ENCODE results near the gene DOCK4.
A peak's percentile ranks its signal among the peaks of the same experiment; 100 is the strongest.

The DOCK4 gene

GRCh38 chr7:111760043-111760442 lies 446.2 kb downstream of the DOCK4 start:
- ATAC-seq (replicated peaks) (no peak), DNase-seq (no peak)
- H3K4me3 Mint-ChIP-seq, result no peak overlapping the region
- H3K9me3 Mint-ChIP-seq, result no peaks in the 10 kb centered on the region
- H3K27ac Mint-ChIP-seq, result no peak overlapping the region
- H3K4me1 Mint-ChIP-seq (ENCODE audit: low read depth in 2 of 2), result no peaks in the 10 kb centered on the region
- no peaks in the 10 kb centered on the region for H3K36me3 Mint-ChIP-seq (ENCODE audit: insufficient read depth)
- peaks cover 7 to 19% of the 10 kb centered on the region in 2 donors for H3K27me3 Mint-ChIP-seq

GRCh38 chr7:111758332-111758731 lies 447.9 kb downstream of the DOCK4 start:
- Mint-ChIP-seq H3K4me3 (no peak overlapping the region), H3K4me1 (ENCODE audit: low read depth in 2 of 2) (no peaks in the 10 kb centered on the region), H3K27me3 (peaks cover 14 to 19% of the 10 kb centered on the region in 2 donors), H3K36me3 (ENCODE audit: insufficient read depth) (no peaks in the 10 kb centered on the region), H3K27ac (no peak overlapping the region), H3K9me3 (no peaks in the 10 kb centered on the region)
- no peak for DNase-seq
- ATAC-seq (replicated peaks), result no peak

DNA sequence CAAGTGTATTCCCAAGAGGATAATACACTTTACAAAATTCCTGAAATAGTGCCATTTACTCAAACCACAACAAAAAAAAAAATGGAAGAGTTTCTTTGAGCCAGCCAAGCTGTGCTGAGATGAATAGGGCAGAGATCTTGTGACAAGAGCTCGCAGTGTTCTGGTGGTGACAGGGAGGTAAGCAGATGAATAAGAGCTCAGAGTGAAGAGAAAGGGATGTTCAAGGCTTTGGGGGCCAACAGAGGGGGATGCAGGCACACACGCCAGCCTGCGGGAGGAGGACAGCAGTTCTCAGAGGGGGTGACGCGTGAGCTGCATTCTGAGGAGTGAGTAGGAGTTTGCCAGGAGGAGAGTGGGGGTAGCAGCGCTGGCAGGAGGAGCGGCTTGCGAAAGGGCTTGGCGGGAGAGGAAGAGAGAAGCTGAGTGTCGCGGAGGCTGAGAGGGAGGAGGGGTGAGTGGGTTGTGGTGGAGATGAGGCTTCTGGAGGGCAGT lies 449.5 kb downstream of the DOCK4 start:
- no peak overlapping the region for H3K4me3 Mint-ChIP-seq
- no peak overlapping the region for H3K27ac Mint-ChIP-seq
- no peaks in the 10 kb centered on the region for H3K36me3 Mint-ChIP-seq (ENCODE audit: insufficient read depth)
- peaks cover 14 to 19% of the 10 kb centered on the region in 2 donors for H3K27me3 Mint-ChIP-seq
- H3K9me3 Mint-ChIP-seq, result no peaks in the 10 kb centered on the region
- ATAC-seq (replicated peaks), result no peak
- DNase-seq, result no peak
- H3K4me1 Mint-ChIP-seq (ENCODE audit: low read depth in 2 of 2), result no peaks in the 10 kb centered on the region

DNA sequence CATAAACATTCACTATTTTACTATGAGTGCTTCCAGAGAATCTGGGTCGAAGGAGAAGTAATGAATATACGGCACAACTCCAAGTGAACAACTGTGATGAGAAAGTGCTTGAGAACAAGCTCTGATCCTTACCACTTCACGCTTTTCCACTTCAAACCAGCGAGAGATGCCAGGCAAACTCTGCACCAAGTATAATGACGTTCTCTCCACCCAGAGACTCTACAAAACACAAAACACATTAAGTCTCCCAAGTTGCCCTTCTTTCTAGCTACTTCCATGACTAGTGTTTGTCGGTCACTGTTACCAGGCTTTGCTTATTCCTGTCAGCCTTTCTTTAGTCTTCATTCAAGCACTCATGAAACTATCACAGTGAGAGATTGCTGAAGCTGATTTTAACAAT lies 450.8 kb downstream of the DOCK4 start:
- H3K27me3 Mint-ChIP-seq, result peaks cover 14 to 19% of the 10 kb centered on the region in 2 donors
- ATAC-seq (replicated peaks), result no peak
- H3K4me1 Mint-ChIP-seq (ENCODE audit: low read depth in 2 of 2), result no peaks in the 10 kb centered on the region
- H3K27ac Mint-ChIP-seq, result no peak overlapping the region
- no peak overlapping the region for H3K4me3 Mint-ChIP-seq
- no peak for DNase-seq
- no peaks in the 10 kb centered on the region for H3K36me3 Mint-ChIP-seq (ENCODE audit: insufficient read depth)
- no peaks in the 10 kb centered on the region for H3K9me3 Mint-ChIP-seq

DNA sequence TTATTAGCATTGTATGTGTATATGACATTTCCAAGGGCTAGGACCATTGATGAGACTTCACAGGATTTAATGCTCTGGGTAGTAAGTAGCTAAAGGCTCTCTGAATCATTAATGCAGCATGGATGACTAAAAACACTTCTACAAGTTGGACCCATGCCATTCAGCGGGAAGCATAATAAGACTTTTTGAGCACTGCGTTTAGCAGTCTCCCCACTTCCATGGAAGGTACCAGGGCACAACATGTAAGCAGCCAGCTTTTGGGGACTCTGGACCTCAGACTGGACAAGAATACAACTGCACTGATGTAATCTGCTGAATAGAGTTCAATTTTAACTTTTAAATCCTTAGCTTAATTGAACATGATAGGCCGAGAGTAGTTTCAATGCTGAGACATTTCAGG lies 452.2 kb downstream of the DOCK4 start:
- Mint-ChIP-seq H3K36me3 (ENCODE audit: insufficient read depth) (no peaks in the 10 kb centered on the region), H3K9me3 (no peaks in the 10 kb centered on the region), H3K27ac (no peak overlapping the region), H3K4me3 (no peak overlapping the region), H3K27me3 (peaks cover 17 to 19% of the 10 kb centered on the region in 2 donors), H3K4me1 (ENCODE audit: low read depth in 2 of 2) (no peaks in the 10 kb centered on the region)
- DNase-seq, result no peak
- ATAC-seq (replicated peaks), result no peak

DNA sequence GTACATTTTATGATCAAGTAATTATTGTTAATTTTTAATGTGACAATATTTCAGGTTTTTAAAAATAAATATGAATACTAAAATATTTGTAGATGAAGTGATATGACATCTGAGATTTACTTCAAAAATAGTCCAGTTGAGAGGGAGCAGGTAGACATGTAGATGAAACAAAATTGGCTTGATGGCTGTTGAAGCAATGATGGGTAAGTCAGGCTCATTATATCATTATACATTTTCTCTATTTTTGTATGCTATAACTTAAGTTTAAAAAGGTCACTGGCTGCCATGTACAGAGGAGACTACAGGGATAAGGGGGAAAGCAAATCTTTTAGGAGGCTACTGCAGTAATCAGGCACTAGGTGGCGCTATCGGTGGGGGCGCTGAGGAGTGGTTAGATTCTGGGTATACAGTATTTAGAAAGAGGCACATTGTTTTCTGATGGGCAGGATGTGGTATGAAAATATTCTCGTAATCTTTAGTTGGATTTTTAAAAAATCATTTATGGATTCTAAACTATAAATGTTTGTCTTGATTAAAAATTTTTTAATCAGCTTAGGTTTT lies 454.1 kb downstream of the DOCK4 start:
- peak; percentile 58 for ATAC-seq (replicated peaks)
- Mint-ChIP-seq H3K27me3 (peaks cover 9 to 27% of the 10 kb centered on the region in 2 donors), H3K4me1 (ENCODE audit: low read depth in 2 of 2) (no peaks in the 10 kb centered on the region), H3K36me3 (ENCODE audit: insufficient read depth) (no peaks in the 10 kb centered on the region), H3K27ac (no peak overlapping the region), H3K9me3 (no peaks in the 10 kb centered on the region), H3K4me3 (no peak overlapping the region)
- peak; percentile 25 to 42 (median 35) for DNase-seq

- no peak overlapping the region for H3K4me3 Mint-ChIP-seq
- no peaks in the 10 kb centered on the region for H3K36me3 Mint-ChIP-seq (ENCODE audit: insufficient read depth)
Measured at GRCh38 chr7:111750878-111751277, 455.3 kb downstream of the DOCK4 start.

GRCh38 chr7:111750228-111750627 lies 456.0 kb downstream of the DOCK4 start:
- no peak for ATAC-seq (replicated peaks)
- DNase-seq, result no peak
- Mint-ChIP-seq H3K9me3 (no peaks in the 10 kb centered on the region), H3K4me1 (ENCODE audit: low read depth in 2 of 2) (no peaks in the 10 kb centered on the region), H3K27ac (no peak overlapping the region), H3K4me3 (no peak overlapping the region), H3K36me3 (ENCODE audit: insufficient read depth) (no peaks in the 10 kb centered on the region), H3K27me3 (peaks cover 0 to 20% of the 10 kb centered on the region in 2 donors)

More at GRCh38 chr7:111750878-111751277, 455.3 kb downstream of the DOCK4 start:
- DNase-seq (no peak), ATAC-seq (replicated peaks) (no peak)
- no peaks in the 10 kb centered on the region for H3K9me3 Mint-ChIP-seq
- no peaks in the 10 kb centered on the region for H3K4me1 Mint-ChIP-seq (ENCODE audit: low read depth in 2 of 2)
- H3K27me3 Mint-ChIP-seq, result peaks cover 0 to 20% of the 10 kb centered on the region in 2 donors
- H3K27ac Mint-ChIP-seq, result no peak overlapping the region

DNA sequence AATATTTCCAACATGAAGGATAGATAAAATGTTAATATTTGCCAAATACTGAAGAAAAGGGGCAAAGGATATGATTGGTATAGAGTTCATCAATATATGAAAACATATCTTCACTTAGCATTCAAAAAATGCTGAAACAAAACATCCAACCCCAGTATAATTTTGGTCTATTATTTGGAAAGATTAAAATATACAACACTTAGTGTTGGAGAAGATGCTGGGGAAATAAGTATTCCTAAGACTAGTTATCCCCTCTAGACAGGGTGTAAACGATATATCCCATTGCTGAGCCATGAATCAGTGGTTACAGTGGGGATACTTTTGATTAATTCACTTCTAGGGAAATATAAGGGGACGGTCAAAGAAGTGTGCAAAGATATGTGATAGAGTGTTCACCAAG lies 456.6 kb downstream of the DOCK4 start:
- ATAC-seq (replicated peaks) (no peak), DNase-seq (no peak)
- Mint-ChIP-seq H3K36me3 (ENCODE audit: insufficient read depth) (no peaks in the 10 kb centered on the region), H3K4me1 (ENCODE audit: low read depth in 2 of 2) (no peaks in the 10 kb centered on the region), H3K4me3 (no peak overlapping the region), H3K9me3 (no peaks in the 10 kb centered on the region), H3K27ac (no peak overlapping the region), H3K27me3 (peaks cover 0 to 20% of the 10 kb centered on the region in 2 donors)

DNA sequence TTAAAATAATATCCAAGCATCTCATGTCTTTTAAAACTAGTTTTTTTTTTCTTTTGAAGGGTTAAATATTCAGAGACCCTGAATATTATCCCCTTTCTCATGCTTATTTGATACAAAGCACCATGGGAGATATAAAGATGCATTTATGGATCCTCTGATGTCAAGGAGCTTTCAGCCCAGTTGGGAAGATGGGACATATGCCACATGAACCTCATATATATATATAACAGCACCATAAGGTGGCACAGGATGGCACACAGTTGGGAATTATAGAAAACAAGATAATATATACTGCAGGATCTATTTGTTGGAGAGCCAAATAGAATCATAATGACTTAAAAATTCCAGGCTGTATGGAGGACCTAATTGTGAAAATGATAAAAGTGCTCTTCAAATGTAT lies 458.5 kb downstream of the DOCK4 start:
- H3K4me1 Mint-ChIP-seq (ENCODE audit: low read depth in 2 of 2), result no peaks in the 10 kb centered on the region
- no peak overlapping the region for H3K27ac Mint-ChIP-seq
- no peak overlapping the region for H3K4me3 Mint-ChIP-seq
- H3K27me3 Mint-ChIP-seq, result peaks cover 9 to 14% of the 10 kb centered on the region in 2 donors
- ATAC-seq (replicated peaks) (no peak), DNase-seq (no peak)
- peaks cover under 1% of the 10 kb centered on the region for H3K36me3 Mint-ChIP-seq (ENCODE audit: insufficient read depth)
- no peaks in the 10 kb centered on the region for H3K9me3 Mint-ChIP-seq

GRCh38 chr7:111746950-111747349 lies 459.2 kb downstream of the DOCK4 start:
- H3K36me3 Mint-ChIP-seq (ENCODE audit: insufficient read depth), result peaks cover 3% of the 10 kb centered on the region
- no peak for ATAC-seq (replicated peaks)
- no peaks in the 10 kb centered on the region for H3K4me1 Mint-ChIP-seq (ENCODE audit: low read depth in 2 of 2)
- peaks cover 14 to 15% of the 10 kb centered on the region in 2 donors for H3K27me3 Mint-ChIP-seq
- DNase-seq, result no peak
- H3K27ac Mint-ChIP-seq, result no peak overlapping the region
- no peak overlapping the region for H3K4me3 Mint-ChIP-seq
- H3K9me3 Mint-ChIP-seq, result no peaks in the 10 kb centered on the region

GRCh38 chr7:111744501-111745155 lies 461.6 kb downstream of the DOCK4 start:
- DNase-seq, result no peak
- H3K4me1 Mint-ChIP-seq (ENCODE audit: low read depth in 2 of 2), result no peaks in the 10 kb centered on the region
- ATAC-seq (replicated peaks), result no peak
- peaks cover 14 to 15% of the 10 kb centered on the region in 2 donors for H3K27me3 Mint-ChIP-seq
- H3K36me3 Mint-ChIP-seq (ENCODE audit: insufficient read depth), result peaks cover 3% of the 10 kb centered on the region
- no peak overlapping the region for H3K4me3 Mint-ChIP-seq
- H3K9me3 Mint-ChIP-seq, result no peaks in the 10 kb centered on the region
- H3K27ac Mint-ChIP-seq, result no peak overlapping the region

- DNase-seq, result no peak
- no peak overlapping the region for H3K27ac Mint-ChIP-seq
- no peak for ATAC-seq (replicated peaks)
- peaks cover 5 to 15% of the 10 kb centered on the region in 2 donors for H3K27me3 Mint-ChIP-seq
- H3K4me3 Mint-ChIP-seq, result no peak overlapping the region
- peaks cover 3% of the 10 kb centered on the region for H3K36me3 Mint-ChIP-seq (ENCODE audit: insufficient read depth)
- no peaks in the 10 kb centered on the region for H3K9me3 Mint-ChIP-seq
- H3K4me1 Mint-ChIP-seq (ENCODE audit: low read depth in 2 of 2), result no peaks in the 10 kb centered on the region
Measured at GRCh38 chr7:111743244-111743847, 462.9 kb downstream of the DOCK4 start.

DNA sequence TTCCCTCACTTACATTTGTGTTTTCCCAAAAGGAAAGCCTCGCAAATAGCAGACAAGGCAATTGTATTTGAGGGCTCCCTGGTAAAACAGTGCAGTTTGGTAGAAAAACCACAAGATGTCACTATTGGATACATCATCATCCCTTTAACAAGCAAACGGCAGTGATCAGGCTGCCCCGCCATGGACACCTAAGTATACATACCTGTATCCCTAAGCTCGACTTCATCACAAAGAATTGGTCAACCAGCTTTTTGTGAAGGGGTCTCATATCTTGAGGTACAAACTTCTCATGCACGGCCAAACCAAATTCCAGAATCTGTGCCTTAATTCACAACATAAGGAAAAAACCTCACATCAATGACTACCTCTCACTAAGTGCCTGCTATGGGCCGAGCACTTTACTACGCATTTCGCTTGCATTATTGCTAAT lies 464.4 kb downstream of the DOCK4 start:
- DNase-seq (peak in 2 of 3 experiments; percentile 7 to 14), ATAC-seq (replicated peaks) (peak; percentile 59)
- Mint-ChIP-seq H3K27ac (no peak overlapping the region), H3K36me3 (ENCODE audit: insufficient read depth) (peaks cover 3% of the 10 kb centered on the region), H3K4me3 (no peak overlapping the region), H3K9me3 (no peaks in the 10 kb centered on the region), H3K27me3 (peaks cover under 1 to 15% of the 10 kb centered on the region in 2 donors), H3K4me1 (ENCODE audit: low read depth in 2 of 2) (no peaks in the 10 kb centered on the region)
